HFF-Myc (cell line): ENCODE measurements around the gene ERG28.
"Not testable (repeated sequence)": the region's sequence is repeated elsewhere in the genome, so short reads cannot be mapped to it uniquely, and the experiment has no call there.

Experiments
- DNase-seq: peaks from one replicate; pipeline ENCODE4 v3.0.0-alpha.2; 2011; ENCODE audit warnings: low read depth; ENCODE audit errors: extremely low read depth
- H3K4me3 ChIP-seq: replicated peaks from 2 replicates; pipeline ENCODE4 v1.5.1; 2011; ENCODE audit warnings: low read depth, mild to moderate bottlenecking, control low read depth, low read length
- TF ChIP-seq, protein P1 (sequence below): IDR thresholded peaks from 2 replicates; pipeline ENCODE4 v1.5.1; 2012; ENCODE audit warnings: mild to moderate bottlenecking, low read depth, low read length, control low read depth; ENCODE audit errors: missing control alignments

ERG28 gene

DNA sequence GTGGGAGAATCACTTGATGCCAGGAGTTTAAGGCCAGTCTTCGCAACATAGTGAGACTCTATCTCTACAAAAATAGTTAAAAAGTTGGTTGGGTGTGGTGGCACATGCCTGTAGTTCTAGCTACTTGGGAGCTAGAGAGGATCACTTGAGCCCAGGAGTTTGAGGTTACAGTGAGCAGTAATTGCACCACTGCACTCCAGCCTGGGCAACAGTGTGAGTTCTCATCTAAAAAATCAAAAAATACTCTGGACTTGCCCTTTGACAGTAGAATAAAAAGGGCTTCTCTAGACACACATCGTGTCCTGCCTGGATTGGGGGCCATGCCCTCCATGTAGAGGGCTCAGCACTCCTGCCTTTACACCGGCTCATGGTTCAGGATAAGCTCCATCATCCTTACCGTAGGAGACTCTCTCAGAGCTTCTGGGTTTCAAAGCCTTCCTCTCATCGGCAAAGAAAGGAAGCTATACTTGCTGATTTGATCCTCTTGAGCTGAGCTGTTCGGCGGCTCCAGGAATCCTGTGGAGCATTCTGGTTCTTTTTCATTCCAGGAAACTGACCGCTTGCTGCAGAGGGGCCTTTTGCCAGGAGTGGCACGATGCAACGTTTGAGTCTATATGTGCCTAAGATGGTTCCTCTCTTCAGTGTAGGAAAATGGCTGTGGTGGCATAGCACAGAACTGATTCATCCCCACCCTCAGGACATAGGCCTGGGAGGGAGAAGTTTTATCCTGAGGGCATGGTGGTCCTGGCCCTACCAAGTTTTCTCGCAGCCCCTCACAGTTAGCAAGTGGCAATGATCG lies 52.6 kb downstream of the ERG28 start:
- TF ChIP-seq, protein P1, sequence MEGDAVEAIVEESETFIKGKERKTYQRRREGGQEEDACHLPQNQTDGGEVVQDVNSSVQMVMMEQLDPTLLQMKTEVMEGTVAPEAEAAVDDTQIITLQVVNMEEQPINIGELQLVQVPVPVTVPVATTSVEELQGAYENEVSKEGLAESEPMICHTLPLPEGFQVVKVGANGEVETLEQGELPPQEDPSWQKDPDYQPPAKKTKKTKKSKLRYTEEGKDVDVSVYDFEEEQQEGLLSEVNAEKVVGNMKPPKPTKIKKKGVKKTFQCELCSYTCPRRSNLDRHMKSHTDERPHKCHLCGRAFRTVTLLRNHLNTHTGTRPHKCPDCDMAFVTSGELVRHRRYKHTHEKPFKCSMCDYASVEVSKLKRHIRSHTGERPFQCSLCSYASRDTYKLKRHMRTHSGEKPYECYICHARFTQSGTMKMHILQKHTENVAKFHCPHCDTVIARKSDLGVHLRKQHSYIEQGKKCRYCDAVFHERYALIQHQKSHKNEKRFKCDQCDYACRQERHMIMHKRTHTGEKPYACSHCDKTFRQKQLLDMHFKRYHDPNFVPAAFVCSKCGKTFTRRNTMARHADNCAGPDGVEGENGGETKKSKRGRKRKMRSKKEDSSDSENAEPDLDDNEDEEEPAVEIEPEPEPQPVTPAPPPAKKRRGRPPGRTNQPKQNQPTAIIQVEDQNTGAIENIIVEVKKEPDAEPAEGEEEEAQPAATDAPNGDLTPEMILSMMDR, result no peak
- no peak for DNase-seq
- no peak overlapping the region for H3K4me3 ChIP-seq

DNA sequence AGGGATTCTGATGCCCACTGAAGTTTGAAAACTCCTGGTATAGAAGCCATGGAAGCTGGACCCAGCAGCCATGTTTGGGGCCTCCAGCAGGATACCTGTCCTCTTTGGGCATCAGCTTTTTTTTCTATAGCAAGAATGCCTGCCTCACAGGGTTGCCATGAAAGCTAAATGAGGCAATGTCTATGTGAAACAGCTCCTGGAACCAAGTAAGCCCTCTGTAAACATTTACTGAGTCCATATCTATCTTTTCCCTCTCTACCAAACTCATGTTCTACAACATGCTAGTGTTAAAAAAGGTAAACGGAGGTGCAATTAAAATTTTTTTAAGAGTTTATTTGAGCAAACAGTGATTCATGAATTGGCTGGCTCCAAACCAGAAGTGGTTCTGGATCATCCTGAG lies 53.6 kb downstream of the ERG28 start:
- no peak for DNase-seq
- no peak overlapping the region for H3K4me3 ChIP-seq
- TF ChIP-seq, protein P1, result no peak

DNA sequence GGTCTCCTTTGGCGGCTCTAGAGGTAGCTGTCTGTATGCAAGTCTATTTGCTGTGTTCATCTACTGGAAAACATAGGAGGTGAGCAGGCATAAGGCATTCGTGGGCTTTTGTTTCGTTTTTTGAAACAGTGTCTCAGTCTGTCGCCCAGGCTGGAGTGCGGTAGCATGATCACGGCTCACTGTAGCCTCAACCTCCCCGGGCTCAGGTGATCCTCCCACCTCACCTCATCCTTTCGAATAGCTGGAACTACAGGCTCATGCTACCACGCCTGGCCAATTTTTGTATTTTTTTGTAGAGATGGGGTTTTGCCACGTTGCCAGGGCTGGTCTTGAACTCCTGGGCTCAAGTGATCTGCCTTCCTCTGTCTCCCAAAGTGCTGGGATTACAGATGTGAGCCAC lies 54.8 kb downstream of the ERG28 start:
- TF ChIP-seq, protein P1, result no peak
- DNase-seq, result no peak
- H3K4me3 ChIP-seq, result no peak overlapping the region

DNA sequence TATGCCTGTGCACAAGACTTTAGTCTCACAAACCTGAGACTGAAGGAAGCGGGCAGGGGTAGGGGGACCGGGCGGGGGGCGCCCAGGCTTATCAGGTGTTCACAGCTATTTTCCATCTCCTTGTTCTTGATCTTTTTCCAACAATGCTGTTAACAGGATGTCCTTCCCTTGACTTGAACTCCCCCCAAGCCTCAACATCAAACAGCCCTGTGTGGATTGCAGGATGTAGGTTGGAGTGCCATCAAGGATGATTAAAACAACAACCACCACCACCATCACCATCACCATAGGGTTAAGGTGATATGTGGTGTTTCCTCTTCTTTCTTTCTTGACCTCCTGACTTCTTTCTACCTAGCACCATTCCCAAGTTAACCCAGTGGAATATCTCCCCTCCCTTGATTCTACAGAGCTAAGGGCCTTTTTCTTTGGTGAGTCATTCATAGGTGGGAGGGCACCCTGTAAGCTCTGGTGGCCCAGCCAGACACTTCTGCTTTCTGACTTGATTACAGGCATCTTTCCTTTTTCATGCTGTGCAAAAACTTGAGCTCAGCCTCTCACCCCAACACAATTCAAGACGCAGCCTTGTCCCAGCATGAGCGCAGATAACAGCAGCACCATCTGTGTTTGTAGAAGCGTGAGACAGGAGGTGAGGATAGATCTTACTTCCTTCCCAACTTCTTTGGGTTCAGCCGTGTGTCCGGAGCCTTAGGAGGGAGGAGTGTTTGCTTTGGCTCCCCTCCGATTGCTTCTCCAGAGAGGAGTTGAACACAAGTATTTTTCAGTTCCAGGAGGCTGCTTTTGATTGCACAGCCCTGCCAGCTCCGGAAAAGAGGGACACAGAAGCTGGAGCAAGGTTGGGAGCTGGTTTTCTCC lies 55.5 kb downstream of the ERG28 start:
- DNase-seq, result no peak
- TF ChIP-seq, protein P1, result no peak
- no peak overlapping the region for H3K4me3 ChIP-seq

DNA sequence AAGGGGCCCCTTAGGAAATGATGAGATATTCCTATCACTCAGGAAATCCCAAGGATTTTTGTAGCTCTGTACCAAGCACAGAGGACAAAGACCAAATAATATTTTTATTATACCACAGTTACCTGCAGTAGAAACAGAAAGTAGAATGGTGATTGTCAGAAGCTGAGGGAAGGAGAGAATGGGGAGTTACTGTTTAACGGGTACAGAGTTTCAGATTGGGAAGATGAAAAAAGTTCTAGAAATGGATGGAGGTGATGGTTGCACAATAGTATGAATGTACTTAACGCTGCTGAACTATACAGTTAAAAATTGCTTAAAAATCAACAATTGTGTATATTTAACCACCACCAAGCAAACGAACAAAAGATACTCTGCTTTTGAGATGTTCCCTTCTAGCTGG lies 58.2 kb downstream of the ERG28 start:
- H3K4me3 ChIP-seq, result no peak overlapping the region
- TF ChIP-seq, protein P1, result no peak
- DNase-seq, result no peak

DNA sequence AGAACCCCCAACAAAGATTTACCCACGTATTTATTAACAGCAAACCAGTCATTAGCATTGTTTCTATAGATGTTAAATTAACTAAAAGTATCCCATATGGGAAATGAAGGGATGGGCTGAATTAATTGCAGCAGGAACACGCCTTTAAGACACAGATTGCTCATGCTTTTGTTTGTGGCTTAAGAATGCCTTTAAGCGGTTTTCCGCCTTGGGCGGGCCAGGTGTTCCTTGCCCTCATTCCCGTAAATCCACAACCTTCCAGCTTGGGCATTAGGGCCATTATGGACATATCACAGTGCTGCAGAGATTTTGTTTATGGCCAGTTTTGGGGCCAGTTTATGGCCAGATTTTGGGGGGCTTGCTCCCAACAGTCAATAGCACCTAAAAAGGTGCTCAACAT lies 59.6 kb downstream of the ERG28 start:
- H3K4me3 ChIP-seq, DNase-seq: not testable (repeated sequence)

DNA sequence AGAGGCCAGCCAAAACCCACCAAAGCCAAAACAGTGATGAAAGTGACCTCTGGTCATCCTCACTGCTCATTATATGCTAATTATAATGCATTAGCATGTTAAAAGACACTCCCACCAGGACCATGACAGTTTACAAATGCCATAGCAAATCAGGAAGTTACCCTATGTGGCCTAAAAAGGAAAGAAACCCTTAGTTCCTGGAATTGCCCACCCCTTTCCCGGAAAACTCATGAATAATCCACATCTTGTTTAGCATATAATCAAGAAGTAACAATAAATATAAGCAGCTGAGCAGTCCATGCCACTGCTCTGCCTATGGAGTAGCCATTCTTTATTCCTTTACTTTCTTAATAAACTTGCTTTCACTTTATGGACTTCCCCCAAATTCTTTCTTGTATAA lies 60.6 kb downstream of the ERG28 start:
- not testable (repeated sequence) for DNase-seq, H3K4me3 ChIP-seq
